H9 (cell line): ENCODE measurements around the gene ACTR10. TPM values are rescaled to one million over a fixed set of nuclear protein-coding genes. Genes with fewer than 3 reads are reported as not detected.

Experiments
- DNase-seq: peaks from one replicate; pipeline ENCODE4 v3.0.0-alpha.2; 2017
- H2AFZ ChIP-seq: one replicate; pipeline ENCODE4 v1.6.1; 2013; ENCODE audit warnings: mild to moderate bottlenecking, low read length, control low read depth, moderate library complexity
- H2AK5ac ChIP-seq: 2 replicates; pipeline ENCODE4 v1.6.1; 2013; ENCODE audit warnings: low read length, control low read depth, mixed read lengths; ENCODE audit not compliant: insufficient read length
- H2BK120ac ChIP-seq: one replicate; pipeline ENCODE4 v1.6.1; 2013; ENCODE audit warnings: low read depth, mild to moderate bottlenecking, low read length, control low read depth, inconsistent platforms; ENCODE audit not compliant: poor library complexity, severe bottlenecking
- H2BK12ac ChIP-seq: 2 replicates; pipeline ENCODE4 v1.6.1; 2013; ENCODE audit warnings: low read length, control low read depth, mixed read lengths, low read depth; ENCODE audit not compliant: insufficient read length
- H2BK15ac ChIP-seq: 2 replicates; pipeline ENCODE4 v1.6.1; 2013; ENCODE audit warnings: low read depth, low read length, control low read depth
- H2BK20ac ChIP-seq: one replicate; pipeline ENCODE4 v1.6.1; 2013; ENCODE audit warnings: low read depth, mild to moderate bottlenecking, low read length, control low read depth, inconsistent platforms; ENCODE audit not compliant: poor library complexity, severe bottlenecking
- H2BK5ac ChIP-seq: 2 replicates; pipeline ENCODE4 v1.6.1; 2013; ENCODE audit warnings: low read length, control low read depth, mixed read lengths; ENCODE audit not compliant: insufficient read length
- H3K14ac ChIP-seq: 2 replicates; pipeline ENCODE4 v1.6.1; 2013; ENCODE audit warnings: low read length, control low read depth; ENCODE audit not compliant: insufficient read depth
- H3K18ac ChIP-seq: 2 replicates; pipeline ENCODE4 v1.6.1; 2013; ENCODE audit warnings: low read depth, mild to moderate bottlenecking, mixed read lengths, low read length, control low read depth; ENCODE audit not compliant: insufficient read length
- H3K23ac ChIP-seq: 2 replicates; pipeline ENCODE4 v1.6.1; 2013; ENCODE audit warnings: low read length, control low read depth, mixed read lengths, low read depth; ENCODE audit not compliant: insufficient read length
- H3K23me2 ChIP-seq: 2 replicates; pipeline ENCODE4 v1.6.1; 2013; ENCODE audit warnings: low read depth, mild to moderate bottlenecking, mixed read lengths, low read length, control low read depth; ENCODE audit not compliant: insufficient read length, poor library complexity, severe bottlenecking
- H3K27ac ChIP-seq: 2 replicates; pipeline ENCODE4 v1.5.1; 2013; ENCODE audit warnings: low read length, control low read depth, mixed read lengths, low read depth; ENCODE audit not compliant: insufficient read length
- H3K27me3 ChIP-seq: 2 replicates; pipeline ENCODE4 v1.6.1; 2013; ENCODE audit warnings: low read length, control low read depth, inconsistent platforms; ENCODE audit not compliant: insufficient read depth
- H3K4ac ChIP-seq: 2 replicates; pipeline ENCODE4 v1.6.1; 2013; ENCODE audit warnings: low read depth, mild to moderate bottlenecking, control low read depth, inconsistent platforms, low read length, moderate library complexity
- H3K4me1 ChIP-seq: 2 replicates; pipeline ENCODE4 v1.6.1; 2013; ENCODE audit warnings: low read length, control low read depth, inconsistent platforms; ENCODE audit not compliant: insufficient read depth
- H3K4me2 ChIP-seq: 2 replicates; pipeline ENCODE4 v1.6.1; 2013; ENCODE audit warnings: low read length, control low read depth, mixed read lengths; ENCODE audit not compliant: insufficient read length, insufficient read depth
- H3K56ac ChIP-seq: 2 replicates; pipeline ENCODE4 v1.6.1; 2013; ENCODE audit warnings: low read depth, mild to moderate bottlenecking, mixed read lengths, low read length, control low read depth; ENCODE audit not compliant: insufficient read length
- H3K79me1 ChIP-seq: 2 replicates; pipeline ENCODE4 v1.6.1; 2013; ENCODE audit warnings: low read depth, mild to moderate bottlenecking, moderate library complexity, low read length, control low read depth, inconsistent platforms; ENCODE audit not compliant: insufficient read depth, poor library complexity, severe bottlenecking
- H3K79me2 ChIP-seq: 2 replicates; pipeline ENCODE4 v1.6.1; 2013; ENCODE audit warnings: low read length, control low read depth, inconsistent platforms; ENCODE audit not compliant: insufficient read depth
- H3K9ac ChIP-seq: 2 replicates; pipeline ENCODE4 v1.6.1; 2013; ENCODE audit warnings: low read length, control low read depth, mixed read lengths; ENCODE audit not compliant: insufficient read length; ENCODE audit errors: extremely low read depth
- H3K9me3 ChIP-seq: one replicate; pipeline ENCODE4 v1.6.1; 2013; ENCODE audit warnings: low read depth, low read length, inconsistent platforms; ENCODE audit not compliant: control insufficient read depth
- H3T11ph ChIP-seq: one replicate; pipeline ENCODE4 v1.6.1; 2013; ENCODE audit warnings: mild to moderate bottlenecking, low read length, control low read depth, inconsistent platforms
- H4K20me1 ChIP-seq: one replicate; pipeline ENCODE4 v1.6.1; 2013; ENCODE audit not compliant: control insufficient read depth, insufficient read length, insufficient read depth
- H4K5ac ChIP-seq: 2 replicates; pipeline ENCODE4 v1.6.1; 2013; ENCODE audit warnings: low read depth, mild to moderate bottlenecking, mixed read lengths, low read length, control low read depth; ENCODE audit not compliant: insufficient read length
- H4K8ac ChIP-seq: replicated peaks from 2 replicates; pipeline ENCODE4 v1.6.1; 2013; ENCODE audit warnings: low read length, control low read depth, mixed read lengths, low read depth; ENCODE audit not compliant: insufficient read length
- H4K91ac ChIP-seq: 2 replicates; pipeline ENCODE4 v1.6.1; 2013; ENCODE audit warnings: low read depth, mild to moderate bottlenecking, moderate library complexity, mixed read lengths, low read length, control low read depth; ENCODE audit not compliant: insufficient read length
- H3K27ac Mint-ChIP-seq, 3 experiments: 2 replicates in 2 of 3; 3 replicates in 1 of 3; pipeline ENCODE4 v1.8.0; 2020 to 2021; ENCODE audit warnings: mixed read lengths in 3 of 3, mild to moderate bottlenecking in 1 of 3, moderate library complexity in 1 of 3
- H3K27me3 Mint-ChIP-seq: 2 replicates; pipeline ENCODE4 v1.8.0; 2021; ENCODE audit warnings: low read depth, mild to moderate bottlenecking, moderate library complexity, mixed read lengths
- H3K36me3 Mint-ChIP-seq, 3 experiments: 2 replicates in 2 of 3; 3 replicates in 1 of 3; pipeline ENCODE4 v1.8.0; 2020 to 2021; ENCODE audit warnings: low read depth in 3 of 3, mixed read lengths in 3 of 3; ENCODE audit not compliant: insufficient read depth in 1 of 3
- H3K4me1 Mint-ChIP-seq, 2 experiments: 2 replicates each; pipeline ENCODE4 v1.8.0; 2020; ENCODE audit warnings: mixed read lengths in 2 of 2
- H3K4me3 Mint-ChIP-seq, 2 experiments: 2 replicates in 1 of 2; 3 replicates in 1 of 2; pipeline ENCODE4 v1.8.0; 2020 to 2021; ENCODE audit warnings: mild to moderate bottlenecking in 2 of 2, mixed read lengths in 2 of 2, moderate library complexity in 1 of 2
- H3K9me3 Mint-ChIP-seq, 2 experiments: 2 replicates in 1 of 2; 3 replicates in 1 of 2; pipeline ENCODE4 v1.8.0; 2020; ENCODE audit warnings: mild to moderate bottlenecking in 2 of 2, mixed read lengths in 2 of 2, moderate library complexity in 1 of 2
- WGBS: extraction: QIAGEN DNeasy Blood & Tissue Kit; methylation state at CpG from one replicate; pipeline ENCODE4 v1.1.7; 2013; ENCODE audit warnings: missing lambda C conversion rate, low lambda C conversion rate, mixed read lengths; ENCODE audit not compliant: insufficient read length; ENCODE audit errors: extremely low coverage; 5-methylcytosine and 5-hydroxymethylcytosine counted together
- total RNA-seq: library from RNA; stranded (reverse); gene quantifications from 2 replicates; pipeline ENCODE4 v1.2.1, GENCODE V29; 2021
- TF ChIP-seq, protein P1 (sequence below): fragments of 200-600 bp; sonication (generic); conservative IDR thresholded peaks from 3 replicates; pipeline ENCODE4 v1.8.0; 2021; ENCODE audit warnings: antibody characterized with exemption, mild to moderate bottlenecking

The ACTR10 gene
- total RNA-seq, 1 experiment from 2014 or later = 41.0 TPM

DNA sequence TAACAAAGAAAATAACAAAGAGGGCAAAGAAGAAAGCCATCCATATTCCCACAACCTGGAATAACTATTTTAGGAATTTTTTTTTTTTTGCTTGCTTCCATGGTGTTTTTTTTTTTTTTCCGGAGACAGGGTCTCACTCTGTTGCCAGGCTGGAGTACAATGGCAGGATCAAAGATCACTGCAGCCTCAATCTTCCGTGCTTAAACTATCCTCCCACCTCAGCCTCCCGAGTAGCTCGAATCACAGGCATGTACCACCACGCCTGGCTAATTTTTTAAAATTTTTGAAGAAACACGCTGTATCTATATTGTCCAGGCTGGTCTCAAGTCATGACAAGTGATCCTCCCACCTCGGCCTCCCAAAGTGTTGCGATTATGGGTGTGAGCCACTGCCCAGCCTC, 78.2 kb downstream of the ACTR10 start:
- Histone ChIP-seq H3T11ph (no peak overlapping the region), H3K4me1 (no peaks in the 10 kb centered on the region), H3K14ac (no peak overlapping the region), H2AFZ (no peak overlapping the region), H3K9me3 (no peaks in the 10 kb centered on the region), H3K79me2 (0 out of 2 replicates have a peak, but pooled peaks cover 2% of the 10 kb centered on the region), H3K23ac (no peak overlapping the region), H4K5ac (no peak overlapping the region), H4K8ac (no peak overlapping the region), H3K9ac (no peak overlapping the region), H2BK12ac (no peak overlapping the region), H2BK20ac (no peak overlapping the region), H2BK5ac (no peak overlapping the region), H3K4ac (no peak overlapping the region), H4K20me1 (no peaks in the 10 kb centered on the region), H3K23me2 (no peaks in the 10 kb centered on the region), H3K27me3 (no peaks in the 10 kb centered on the region), H2BK120ac (no peak overlapping the region), H3K79me1 (peaks cover 9% of the 10 kb centered on the region), H2BK15ac (no peak overlapping the region), H3K18ac (no peak overlapping the region), H2AK5ac (no peak overlapping the region), H3K27ac (no peak overlapping the region), H4K91ac (no peak overlapping the region), H3K4me2 (no peak overlapping the region), H3K56ac (no peak overlapping the region)
- Mint-ChIP-seq H3K27me3 (no peaks in the 10 kb centered on the region), H3K27ac (0 out of 7 replicates have a peak overlapping the region, but pooled peaks of 2 of the 3 experiments have one; percentile 44 to 57), H3K36me3 (peaks cover 11 to 58% (median 45%) of the 10 kb centered on the region in 3 experiments; a peak in 6 of 7 replicates), H3K4me3 (no peak overlapping the region), H3K9me3 (no peaks in the 10 kb centered on the region), H3K4me1 (no peaks in the 10 kb centered on the region)
- DNase-seq = no peak
- WGBS = no CpG with 5 or more reads among the region's 8 CpGs
- TF ChIP-seq, protein P1, sequence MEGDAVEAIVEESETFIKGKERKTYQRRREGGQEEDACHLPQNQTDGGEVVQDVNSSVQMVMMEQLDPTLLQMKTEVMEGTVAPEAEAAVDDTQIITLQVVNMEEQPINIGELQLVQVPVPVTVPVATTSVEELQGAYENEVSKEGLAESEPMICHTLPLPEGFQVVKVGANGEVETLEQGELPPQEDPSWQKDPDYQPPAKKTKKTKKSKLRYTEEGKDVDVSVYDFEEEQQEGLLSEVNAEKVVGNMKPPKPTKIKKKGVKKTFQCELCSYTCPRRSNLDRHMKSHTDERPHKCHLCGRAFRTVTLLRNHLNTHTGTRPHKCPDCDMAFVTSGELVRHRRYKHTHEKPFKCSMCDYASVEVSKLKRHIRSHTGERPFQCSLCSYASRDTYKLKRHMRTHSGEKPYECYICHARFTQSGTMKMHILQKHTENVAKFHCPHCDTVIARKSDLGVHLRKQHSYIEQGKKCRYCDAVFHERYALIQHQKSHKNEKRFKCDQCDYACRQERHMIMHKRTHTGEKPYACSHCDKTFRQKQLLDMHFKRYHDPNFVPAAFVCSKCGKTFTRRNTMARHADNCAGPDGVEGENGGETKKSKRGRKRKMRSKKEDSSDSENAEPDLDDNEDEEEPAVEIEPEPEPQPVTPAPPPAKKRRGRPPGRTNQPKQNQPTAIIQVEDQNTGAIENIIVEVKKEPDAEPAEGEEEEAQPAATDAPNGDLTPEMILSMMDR = no peak
